K562 (cell line): ENCODE data around the gene FRMD4A. TPM values are rescaled to one million over a fixed set of nuclear protein-coding genes. Genes with fewer than 3 reads are reported as not detected.

Experiments used
- ATAC-seq: fragments of 200-7000 bp; cut with Tn5 transposase; 3 replicates; pipeline ENCODE4 v1.9.1; 2020; ENCODE audit warnings: moderate library complexity
- BruUV-seq: library from RNA; stranded (reverse); fragments of 400-500 nt; replicated peaks from 2 replicates; lab custom pipeline; 2021; lab: Mats Ljungman, UMichigan
- CTCF ChIA-PET: fragments of 300-600 bp; formaldehyde crosslinking; extraction: SDS; loops from one replicate; lab custom pipeline; 2021; ENCODE audit warnings: low intra/inter-chr PET ratio; lab: Yijun Ruan, JAX
- POLR2A ChIA-PET: fragments of 300-600, 350-650 bp; sonication (Branson Sonifier 250); formaldehyde crosslinking; extraction: SDS; loops from one replicate; lab custom pipeline; 2021; ENCODE audit warnings: antibody characterized with exemption, inconsistent platforms; lab: Yijun Ruan, JAX
- DNase-seq, 4 experiments: peaks; one replicate each; pipeline versions ENCODE4 v3.0.0 to v3.0.0-alpha.2; 2011 to 2018; ENCODE audit warnings: low spot score in 3 of 4, mixed read lengths in 3 of 4; ENCODE audit errors: extremely low read depth in 1 of 4
- FAIRE-seq: peaks from 2 replicates; lab custom pipeline; 2011; peaks lifted over from hg19 to GRCh38; lab: Jason Lieb, UNC
- H2AFZ ChIP-seq: 2 replicates; pipeline ENCODE4 v1.6.0; 2011; ENCODE audit warnings: low read depth, low read length, control low read depth, inconsistent platforms
- H3K27ac ChIP-seq: fragments of 200-600 bp; 3 replicates; pipeline ENCODE4 v1.8.0; 2011; ENCODE audit warnings: low read depth, mild to moderate bottlenecking, control low read depth, inconsistent platforms, low read length, moderate library complexity, mixed read lengths; ENCODE audit errors: extremely low read depth
- H3K27me3 ChIP-seq, 2 experiments: fragments of 300-600 bp in 1 of 2; 2 replicates in 1 of 2; 3 replicates in 1 of 2; pipeline versions ENCODE4 v1.6.0 to v1.8.0; 2011; ENCODE audit warnings: inconsistent platforms in 2 of 2, low read length in 2 of 2, mild to moderate bottlenecking in 1 of 2, mixed read lengths in 1 of 2, moderate library complexity in 1 of 2; ENCODE audit not compliant: control insufficient read depth in 2 of 2, insufficient read depth in 2 of 2
- H3K36me3 ChIP-seq: fragments of 300-600 bp; 3 replicates; pipeline ENCODE4 v1.8.0; 2011; ENCODE audit warnings: mild to moderate bottlenecking, low read length, inconsistent platforms; ENCODE audit not compliant: control insufficient read depth, insufficient read depth
- H3K4me1 ChIP-seq, 2 experiments: fragments of 200-600 bp in 1 of 2; replicated peaks in 1 of 2; 2 replicates in 1 of 2; 3 replicates in 1 of 2; pipeline versions ENCODE4 v1.5.1 to v1.8.0; 2011; ENCODE audit warnings: inconsistent platforms in 2 of 2, low read length in 2 of 2, mild to moderate bottlenecking in 1 of 2, mixed read lengths in 1 of 2, moderate library complexity in 1 of 2; ENCODE audit not compliant: control insufficient read depth in 2 of 2, insufficient read depth in 2 of 2
- H3K4me2 ChIP-seq: 2 replicates; pipeline ENCODE4 v1.6.1; 2011; ENCODE audit warnings: low read length, control low read depth, inconsistent platforms, mixed read lengths; ENCODE audit not compliant: insufficient read depth
- H3K4me3 ChIP-seq: fragments of 200-600 bp; sonication (generic), shearing (Covaris generic); 2 replicates; pipeline ENCODE4 v1.5.1; 2016; ENCODE audit warnings: control low read depth, inconsistent platforms
- H3K79me2 ChIP-seq: fragments of 200-600 bp; 3 replicates; pipeline ENCODE4 v1.8.0; 2011; ENCODE audit warnings: low read length, inconsistent platforms; ENCODE audit not compliant: control insufficient read depth, insufficient read depth
- H3K9ac ChIP-seq, 2 experiments: 2 replicates each; pipeline versions ENCODE4 v1.6.0 to v1.6.1; 2011; ENCODE audit warnings: low read depth in 2 of 2, low read length in 2 of 2, control low read depth in 1 of 2, inconsistent platforms in 1 of 2, mild to moderate bottlenecking in 1 of 2, mixed read lengths in 1 of 2; ENCODE audit not compliant: insufficient read depth in 1 of 2
- H3K9me1 ChIP-seq: one replicate; pipeline ENCODE4 v1.6.0; 2011; ENCODE audit warnings: inconsistent platforms, mild to moderate bottlenecking, low read length, moderate library complexity; ENCODE audit not compliant: control insufficient read depth, insufficient read depth
- H3K9me3 ChIP-seq: replicated peaks from 2 replicates; pipeline ENCODE4 v1.5.1; 2011; ENCODE audit warnings: low read depth, low read length, inconsistent platforms; ENCODE audit not compliant: control insufficient read depth, insufficient read depth
- H4K20me1 ChIP-seq: replicated peaks from 2 replicates; pipeline ENCODE4 v1.6.1; 2011; ENCODE audit warnings: low read length, inconsistent platforms, mixed read lengths; ENCODE audit not compliant: control insufficient read depth, insufficient read depth
- ARHGAP35 ChIP-seq: fragments of 450-650 bp; IDR thresholded peaks from 2 replicates; pipeline ENCODE4 v1.6.1; 2018; ENCODE audit not compliant: partially characterized antibody
- CBX1 ChIP-seq: sonication (generic); IDR thresholded peaks from 2 replicates; pipeline ENCODE4 v1.6.1; 2016; ENCODE audit warnings: antibody characterized with exemption, low read depth, mild to moderate bottlenecking
- CEBPG ChIP-seq, 3 experiments: fragments of 200-800 bp in 1 of 3; sonication (Bioruptor generic) in 1 of 3; sonication (generic) in 1 of 3; formaldehyde crosslinking in 1 of 3; IDR thresholded peaks in 2 of 3; conservative IDR thresholded peaks in 1 of 3; 2 replicates each; pipeline versions ENCODE4 v1.6.1 to v1.8.0; 2016 to 2022; ENCODE audit warnings: missing compliant biosample characterization in 2 of 3, missing genetic modification characterization in 2 of 3, mild to moderate bottlenecking in 1 of 3, missing genetic modification reagents in 1 of 3
- E2F4 ChIP-seq: sonication (generic); formaldehyde crosslinking; IDR thresholded peaks from 2 replicates; pipeline ENCODE4 v1.8.0; 2022; ENCODE audit warnings: mild to moderate bottlenecking, low read depth, missing genetic modification reagents
- GABPA ChIP-seq: fragments of 200-800 bp; sonication (Bioruptor generic); conservative IDR thresholded peaks from 2 replicates; pipeline ENCODE4 v1.6.1; 2016; ENCODE audit warnings: low read depth, missing genetic modification characterization, missing compliant biosample characterization
- HNRNPUL1 ChIP-seq: fragments of 200-400 bp; formaldehyde crosslinking; IDR thresholded peaks from 2 replicates; pipeline ENCODE4 v1.6.1; 2017; ENCODE audit warnings: low read length
- NFE2L1 ChIP-seq: fragments of 450-650 bp; IDR thresholded peaks from 2 replicates; pipeline ENCODE4 v1.6.1; 2016; ENCODE audit warnings: missing genetic modification characterization, low read depth, mild to moderate bottlenecking, missing compliant biosample characterization, moderate library complexity, borderline replicate concordance
- PHF20 ChIP-seq: fragments of 450-650 bp; IDR thresholded peaks from 2 replicates; pipeline ENCODE4 v1.6.1; 2018; ENCODE audit not compliant: partially characterized antibody
- PHF21A ChIP-seq: fragments of 450-650 bp; IDR thresholded peaks from 2 replicates; pipeline ENCODE4 v1.6.1; 2017; ENCODE audit warnings: low read depth, borderline replicate concordance
- RBM39 ChIP-seq: fragments of 200-400 bp; formaldehyde crosslinking; optimal IDR thresholded peaks from 2 replicates; pipeline ENCODE3; 2018; ENCODE audit warnings: low read depth, low read length
- ZNF512 ChIP-seq: IDR thresholded peaks from 2 replicates; pipeline ENCODE4 v1.6.1; 2016; ENCODE audit warnings: missing genetic modification characterization, missing compliant biosample characterization
- ZSCAN32 ChIP-seq: fragments of 450-650 bp; formaldehyde crosslinking; IDR thresholded peaks from 2 replicates; pipeline ENCODE4 v1.4.0; 2020; ENCODE audit warnings: mild to moderate bottlenecking, moderate library complexity
- WGBS: fragments of 100-300 bp; shearing (Covaris generic); methylation state at CpG from one replicate; pipeline ENCODE4 v1.1.6; 2016; ENCODE audit warnings: low coverage, mixed read lengths; ENCODE audit not compliant: insufficient coverage; ENCODE audit errors: missing lambda C conversion rate; 5-methylcytosine and 5-hydroxymethylcytosine counted together
- in situ Hi-C: fragments of 300-500 bp; cut with MboI; formaldehyde crosslinking; loops from 4 replicates; pipeline ENCODE4 v1.15.0; 2018; ENCODE audit warnings: inconsistent platforms, mixed read lengths
- intact Hi-C: fragments of 100-400 bp; cut with micrococcal nuclease; formaldehyde crosslinking; loops from 2 replicates; pipeline ENCODE4 v1.14.2; 2022
- polyA plus RNA-seq, 8 experiments: library from polyadenylated mRNA; depleted of rRNA in 4 of 8; stranded (reverse) in 5 of 8; unstranded in 3 of 8; fragments of >200 nt; fragmentation: Nextera tagmentation in 2 of 8; fragmentation: Illumina TruSeq in 1 of 8; extraction: Ambion mirVana in 2 of 8; extraction: Trizol in 1 of 8; gene quantifications; 2 replicates each; pipeline versions ENCODE4 v1.2.1 to v1.2.3, GENCODE V29; 2011 to 2014; ENCODE audit warnings: inconsistent platforms in 1 of 8, missing spikeins in 1 of 8
- total RNA-seq, 7 experiments: library from RNA; depleted of rRNA in 6 of 7; stranded (reverse); fragments of >200 nt in 6 of 7; fragmentation: Illumina TruSeq in 2 of 7; extraction: Trizol in 2 of 7; gene quantifications; 2 replicates each; pipeline versions ENCODE4 v1.2.1 to v1.2.3, GENCODE V29; 2011 to 2021; ENCODE audit warnings: low replicate concordance in 1 of 7
- TF ChIP-seq, protein P1 (sequence below): fragments of 450-650 bp; formaldehyde crosslinking; IDR thresholded peaks from 2 replicates; pipeline ENCODE4 v1.4.0; 2020; ENCODE audit warnings: mild to moderate bottlenecking, moderate library complexity
- TF ChIP-seq, protein P2 (sequence below): fragments of 450-650 bp; formaldehyde crosslinking; IDR thresholded peaks from 2 replicates; pipeline ENCODE4 v1.4.0; 2022; ENCODE audit warnings: missing genetic modification characterization

The FRMD4A gene
- total and polyA plus RNA-seq, 9 of the 15 experiments (the other 6 are each of a cell fraction or from before 2014, with no cell fraction given) = 0.80 to 5.2 (median 3.0) TPM

GRCh38 chr10:14374745-14375445 is 44.2 kb upstream of the FRMD4A start (continued):
- TF ChIP-seq ZNF512 (tag) (peak; percentile 81), CEBPG (CRISPR knock-in tag; IDR thresholded peaks at IDR 0.05) (no peak), CEBPG (tag; conservative IDR thresholded peaks at IDR 0.05 in 1 of 2, IDR thresholded peaks at IDR 0.05 in 1 of 2) (peak; percentile 83 to 86), GABPA (tag) (0 out of 2 replicates have a peak, but pooled peaks have one; percentile 39), ZSCAN32 (peak; percentile 57; the same call in 1 of the 2 replicates), CBX1 (no peak), RBM39 (no peak)
- TF ChIP-seq, all 486 proteins: peak for 8

GRCh38 chr10:14372606-14373005 is 41.9 kb upstream of the FRMD4A start:
- no peak overlapping the region for H3K4me3 ChIP-seq
- no peaks in the 10 kb centered on the region for H3K79me2 ChIP-seq
- in situ Hi-C loops (no loop called here), intact Hi-C loops (no loop called here)
- no peaks in the 10 kb centered on the region; the same call in 1 of the 2 replicates for H4K20me1 ChIP-seq
- H3K4me2 ChIP-seq = no peak overlapping the region
- 0% methylated on average over 3 of the region's 4 CpGs for WGBS
- DNase-seq (no peak), FAIRE-seq (no peak), ATAC-seq (no peak)
- no peaks in the 10 kb centered on the region for H3K36me3 ChIP-seq
- no peak overlapping the region for H2AFZ ChIP-seq
- H3K27me3 ChIP-seq = peaks cover 0 to 7% of the 10 kb centered on the region in 2 experiments; a peak in 2 of 5 replicates
- no peaks in the 10 kb centered on the region for H3K9me1 ChIP-seq
- no peak overlapping the region for H3K27ac ChIP-seq
- no TSS peak for BruUV-seq
- ChIA-PET POLR2A (interaction anchor here (1.0 kb wide), 1 partner anchor 10 kb away, joined by 3 read pairs; no protein-coding TSS in a partner anchor), CTCF (no interaction called here)
- H3K4me1 ChIP-seq = no peaks in the 10 kb centered on the region
- no peaks in the 10 kb centered on the region for H3K9me3 ChIP-seq
- H3K9ac ChIP-seq = no peak overlapping the region
- no peak for TF ChIP-seq HNRNPUL1
- no peak for TF ChIP-seq E2F4 (CRISPR knock-in tag)
- no peak for TF ChIP-seq NFE2L1 (tag)
- TF ChIP-seq PHF20 = no peak
- TF ChIP-seq, protein P1, sequence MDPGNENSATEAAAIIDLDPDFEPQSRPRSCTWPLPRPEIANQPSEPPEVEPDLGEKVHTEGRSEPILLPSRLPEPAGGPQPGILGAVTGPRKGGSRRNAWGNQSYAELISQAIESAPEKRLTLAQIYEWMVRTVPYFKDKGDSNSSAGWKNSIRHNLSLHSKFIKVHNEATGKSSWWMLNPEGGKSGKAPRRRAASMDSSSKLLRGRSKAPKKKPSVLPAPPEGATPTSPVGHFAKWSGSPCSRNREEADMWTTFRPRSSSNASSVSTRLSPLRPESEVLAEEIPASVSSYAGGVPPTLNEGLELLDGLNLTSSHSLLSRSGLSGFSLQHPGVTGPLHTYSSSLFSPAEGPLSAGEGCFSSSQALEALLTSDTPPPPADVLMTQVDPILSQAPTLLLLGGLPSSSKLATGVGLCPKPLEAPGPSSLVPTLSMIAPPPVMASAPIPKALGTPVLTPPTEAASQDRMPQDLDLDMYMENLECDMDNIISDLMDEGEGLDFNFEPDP (CRISPR knock-in tag) = no peak
- no peak for TF ChIP-seq ARHGAP35
- TF ChIP-seq, protein P2, sequence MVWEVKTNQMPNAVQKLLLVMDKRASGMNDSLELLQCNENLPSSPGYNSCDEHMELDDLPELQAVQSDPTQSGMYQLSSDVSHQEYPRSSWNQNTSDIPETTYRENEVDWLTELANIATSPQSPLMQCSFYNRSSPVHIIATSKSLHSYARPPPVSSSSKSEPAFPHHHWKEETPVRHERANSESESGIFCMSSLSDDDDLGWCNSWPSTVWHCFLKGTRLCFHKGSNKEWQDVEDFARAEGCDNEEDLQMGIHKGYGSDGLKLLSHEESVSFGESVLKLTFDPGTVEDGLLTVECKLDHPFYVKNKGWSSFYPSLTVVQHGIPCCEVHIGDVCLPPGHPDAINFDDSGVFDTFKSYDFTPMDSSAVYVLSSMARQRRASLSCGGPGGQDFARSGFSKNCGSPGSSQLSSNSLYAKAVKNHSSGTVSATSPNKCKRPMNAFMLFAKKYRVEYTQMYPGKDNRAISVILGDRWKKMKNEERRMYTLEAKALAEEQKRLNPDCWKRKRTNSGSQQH = no peak
- no peak for TF ChIP-seq PHF21A
